HCT116 (cell line): ENCODE measurements around the gene MYBPH. TPM values are rescaled to one million over a fixed set of nuclear protein-coding genes. Genes with fewer than 3 reads are reported as not detected.

Source experiments
- ATAC-seq: fragments of 200-7000 bp; cut with Tn5 transposase; 2 replicates; pipeline ENCODE4 v1.9.1; 2020; ENCODE audit warnings: mild to moderate bottlenecking, moderate library complexity
- BruUV-seq: library from RNA; stranded (reverse); fragments of 400-500 nt; replicated peaks from 2 replicates; lab custom pipeline; 2021; lab: Mats Ljungman, UMichigan
- CTCF ChIA-PET: fragments of 300-600 bp; sonication (Branson Sonifier 250); formaldehyde crosslinking; loops from one replicate; lab custom pipeline; 2021; ENCODE audit warnings: antibody characterized with exemption; lab: Charles Lee
- POLR2A ChIA-PET: fragments of 300-600, 350-600 bp; sonication (Branson Sonifier 250); formaldehyde crosslinking; loops from one replicate; lab custom pipeline; 2021; ENCODE audit warnings: antibody characterized with exemption; lab: Charles Lee
- RAD21 ChIA-PET, 2 experiments: fragments of 300-600 bp; sonication (Branson Sonifier 250); formaldehyde crosslinking; loops; one replicate each; lab custom pipeline; 2023; ENCODE audit warnings: low total read pairs in 2 of 2; ENCODE audit not compliant: uncharacterized antibody in 2 of 2, unreplicated experiment in 2 of 2, low non-redundant PET in 1 of 2; lab: Charles Lee
- DNase-seq: peaks from one replicate; pipeline ENCODE4 v3.0.0-alpha.2; 2010; ENCODE audit warnings: low read depth, low spot score
- H2AFZ ChIP-seq: fragments of 200-600 bp; shearing (Covaris generic), sonication (generic); 2 replicates; pipeline ENCODE4 v1.6.1; 2017; ENCODE audit warnings: low read depth, mixed run types, mixed read lengths, antibody characterized with exemption, low read length; ENCODE audit not compliant: poor library complexity, severe bottlenecking
- H3K27ac ChIP-seq: 2 replicates; pipeline ENCODE4 v1.5.1; 2012; ENCODE audit warnings: low read depth, low read length
- H3K27me3 ChIP-seq: fragments of 200-600 bp; sonication (generic); 2 replicates; pipeline ENCODE4 v1.6.1; 2016; ENCODE audit warnings: mixed run types, low read length, mixed read lengths; ENCODE audit not compliant: insufficient read depth
- H3K36me3 ChIP-seq, 2 experiments: fragments of 200-500 bp in 1 of 2; fragments of 200-600 bp in 1 of 2; sonication (Bioruptor generic) in 1 of 2; sonication (generic) in 1 of 2; 2 replicates each; pipeline versions ENCODE4 v1.5.1 to v1.6.1; 2014 to 2016; ENCODE audit warnings: low read length in 2 of 2, inconsistent platforms in 1 of 2, mixed read lengths in 1 of 2, mixed run types in 1 of 2; ENCODE audit not compliant: insufficient read depth in 2 of 2, control insufficient read depth in 1 of 2
- H3K4me1 ChIP-seq, 2 experiments: fragments of 200-600 bp in 1 of 2; sonication (generic) in 1 of 2; 2 replicates each; pipeline versions ENCODE4 v1.5.1 to v1.6.1; 2012 to 2017; ENCODE audit warnings: low read length in 2 of 2, inconsistent platforms in 1 of 2, mild to moderate bottlenecking in 1 of 2, mixed read lengths in 1 of 2, mixed run types in 1 of 2, moderate library complexity in 1 of 2; ENCODE audit not compliant: insufficient read depth in 2 of 2, control insufficient read depth in 1 of 2
- H3K4me2 ChIP-seq: fragments of 200-600 bp; sonication (generic); 2 replicates; pipeline ENCODE4 v1.6.1; 2017; ENCODE audit warnings: mixed run types, low read length, mixed read lengths
- H3K4me3 ChIP-seq, 2 experiments: fragments of 200-600 bp in 1 of 2; sonication (generic) in 1 of 2; replicated peaks in 1 of 2; 2 replicates each; pipeline ENCODE4 v1.5.1; 2011 to 2016; ENCODE audit warnings: low read length in 2 of 2, control low read depth in 1 of 2, low read depth in 1 of 2, mild to moderate bottlenecking in 1 of 2, mixed read lengths in 1 of 2, mixed run types in 1 of 2
- H3K79me2 ChIP-seq: fragments of 200-600 bp; sonication (generic); 2 replicates; pipeline ENCODE4 v1.6.1; 2017; ENCODE audit warnings: mild to moderate bottlenecking, mixed run types, low read length, moderate library complexity, mixed read lengths; ENCODE audit not compliant: insufficient read depth
- H3K9ac ChIP-seq: fragments of 200-600 bp; sonication (generic); 2 replicates; pipeline ENCODE4 v1.6.1; 2016; ENCODE audit warnings: low read length, mixed read lengths
- H3K9me2 ChIP-seq: fragments of 200-600 bp; sonication (generic), shearing (Covaris generic); 2 replicates; pipeline ENCODE4 v1.6.1; 2017; ENCODE audit warnings: mixed run types, mild to moderate bottlenecking, moderate library complexity; ENCODE audit not compliant: insufficient read depth
- H3K9me3 ChIP-seq, 2 experiments: fragments of 200-500 bp in 1 of 2; fragments of 200-600 bp in 1 of 2; sonication (Bioruptor generic) in 1 of 2; sonication (generic) in 1 of 2; 2 replicates each; pipeline ENCODE4 v1.6.1; 2014 to 2017; ENCODE audit warnings: low read length in 2 of 2, mixed read lengths in 2 of 2, inconsistent platforms in 1 of 2, low read depth in 1 of 2, mild to moderate bottlenecking in 1 of 2, mixed run types in 1 of 2, moderate library complexity in 1 of 2; ENCODE audit not compliant: control insufficient read depth in 1 of 2, insufficient read depth in 1 of 2
- H4K20me1 ChIP-seq: fragments of 200-600 bp; sonication (generic), shearing (Covaris generic); 2 replicates; pipeline ENCODE4 v1.6.1; 2017; ENCODE audit warnings: mixed run types, mild to moderate bottlenecking, moderate library complexity; ENCODE audit not compliant: insufficient read depth
- ATF3 ChIP-seq: IDR thresholded peaks from 2 replicates; pipeline ENCODE4 v1.6.1; 2012
- CBX3 ChIP-seq: IDR thresholded peaks from 2 replicates; pipeline ENCODE4 v1.6.1; 2012; ENCODE audit warnings: low read depth
- CEBPB ChIP-seq: IDR thresholded peaks from 2 replicates; pipeline ENCODE4 v1.6.1; 2012; ENCODE audit warnings: low read depth
- ELF1 ChIP-seq: IDR thresholded peaks from 2 replicates; pipeline ENCODE4 v1.6.1; 2012; ENCODE audit warnings: low read depth, borderline replicate concordance
- EZH2phosphoT487 ChIP-seq: fragments of 200-600 bp; IDR thresholded peaks from 2 replicates; pipeline ENCODE4 v1.6.1; 2018; ENCODE audit warnings: antibody characterized with exemption, borderline replicate concordance
- FOSL1 ChIP-seq: IDR thresholded peaks from 2 replicates; pipeline ENCODE4 v1.6.1; 2012; ENCODE audit warnings: low read depth
- JUND ChIP-seq: IDR thresholded peaks from 2 replicates; pipeline ENCODE4 v1.6.1; 2012
- MAX ChIP-seq: IDR thresholded peaks from 2 replicates; pipeline ENCODE4 v1.6.1; 2012
- POLR2A ChIP-seq: IDR thresholded peaks from 2 replicates; pipeline ENCODE4 v1.7.0; 2011; ENCODE audit warnings: borderline replicate concordance; ENCODE audit not compliant: insufficient read depth, insufficient read length; ENCODE audit errors: extremely low read depth
- SRF ChIP-seq: IDR thresholded peaks from 2 replicates; pipeline ENCODE4 v1.6.1; 2012; ENCODE audit warnings: low read depth
- TCF7L2 ChIP-seq: IDR thresholded peaks from 2 replicates; pipeline ENCODE4 v1.7.0; 2011; ENCODE audit warnings: borderline replicate concordance, inconsistent platforms; ENCODE audit not compliant: insufficient read depth, insufficient read length; ENCODE audit errors: extremely low read depth
- ZBTB33 ChIP-seq: IDR thresholded peaks from 2 replicates; pipeline ENCODE4 v1.6.1; 2011; ENCODE audit warnings: mild to moderate bottlenecking, low read length, moderate library complexity; ENCODE audit not compliant: insufficient replicate concordance; ENCODE audit errors: extremely low read depth
- intact Hi-C: fragments of 100-400 bp; cut with micrococcal nuclease; formaldehyde crosslinking; loops from 2 replicates; pipeline ENCODE4 v1.10.0; 2022
- total RNA-seq: library from RNA; stranded (reverse); gene quantifications from one replicate; pipeline ENCODE4 v1.2.1, GENCODE V29; 2021; ENCODE audit not compliant: unreplicated experiment

The MYBPH gene
- total RNA-seq, 1 experiment from 2014 or later, result 0.22 TPM

GRCh38 chr1:203124546-203125317 is 50.9 kb downstream of the MYBPH start:
- ChIA-PET POLR2A (no interaction called here), CTCF (interaction anchor here (0.6 to 1.8 kb wide), 5 partner anchors 9 to 142 kb away, joined by 3 to 8 read pairs (median 4); no protein-coding TSS in a partner anchor), RAD21 (no interaction called here)
- DNase-seq, result no peak
- intact Hi-C loops, result no loop called here
- Histone ChIP-seq H3K27ac (no peak overlapping the region), H3K4me3 (no peak overlapping the region), H3K9me3 (no peaks in the 10 kb centered on the region), H3K4me1 (peaks cover 22 to 53% of the 10 kb centered on the region in 2 experiments; a peak in 3 of 4 replicates), H3K9ac (no peak overlapping the region), H3K4me2 (no peak overlapping the region), H3K79me2 (no peaks in the 10 kb centered on the region), H3K9me2 (no peaks in the 10 kb centered on the region), H2AFZ (no peak overlapping the region), H3K36me3 (no peaks in the 10 kb centered on the region), H3K27me3 (peaks cover 7% of the 10 kb centered on the region; the same call in 1 of the 2 replicates), H4K20me1 (no peaks in the 10 kb centered on the region)
- TF ChIP-seq TCF7L2 (no peak), POLR2A (no peak), CEBPB (no peak), MAX (no peak), ELF1 (no peak), ATF3 (no peak), JUND (no peak), ZBTB33 (no peak), SRF (no peak), EZH2phosphoT487 (no peak), FOSL1 (no peak), CBX3 (no peak)
- no TSS peak for BruUV-seq
- no peak for ATAC-seq
